Measurements from ENCODE around the gene SCGB3A1. TPM values are rescaled to one million over a fixed set of nuclear protein-coding genes. Genes with fewer than 3 reads are reported as not detected.

SCGB3A1 gene, protein sequence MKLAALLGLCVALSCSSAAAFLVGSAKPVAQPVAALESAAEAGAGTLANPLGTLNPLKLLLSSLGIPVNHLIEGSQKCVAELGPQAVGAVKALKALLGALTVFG
- total RNA-seq, result 1 to 10 TPM; 1.6 to 2.0 TPM
- 0.95 TPM for polyA plus RNA-seq

DNA sequence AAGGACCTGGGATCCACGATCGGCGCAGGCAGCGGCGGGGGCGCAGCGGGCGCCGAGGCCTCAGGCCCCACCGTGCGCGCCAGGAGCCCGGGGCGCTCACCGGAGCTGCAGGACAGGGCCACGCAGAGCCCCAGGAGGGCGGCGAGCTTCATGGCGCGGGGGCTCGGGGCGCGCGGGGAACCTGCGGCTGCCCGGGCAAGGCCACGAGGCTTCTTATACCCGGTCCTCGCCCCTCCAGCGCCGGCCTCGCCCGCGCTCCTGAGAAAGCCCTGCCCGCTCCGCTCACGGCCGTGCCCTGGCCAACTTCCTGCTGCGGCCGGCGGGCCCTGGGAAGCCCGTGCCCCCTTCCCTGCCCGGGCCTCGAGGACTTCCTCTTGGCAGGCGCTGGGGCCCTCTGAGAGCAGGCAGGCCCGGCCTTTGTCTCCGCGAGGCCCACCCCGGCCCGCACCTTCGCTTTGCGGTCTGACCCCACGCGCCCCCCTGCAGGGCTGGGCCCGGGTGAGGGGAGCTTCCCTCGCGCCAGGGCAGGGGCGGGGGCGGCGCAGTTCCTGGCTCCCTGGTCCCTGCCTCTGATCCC is at the start of gene SCGB3A1:
TSS of gene SCGB3A1 (minus strand) at position 189 of the 577 bp plus-strand sequence. CDS start at position 152, 37 bp downstream.
- H3K27me3 Mint-ChIP-seq, result peaks cover 24% of the 10 kb centered on the region in 2 donors
- H3K9me3 Mint-ChIP-seq, result no peaks in the 10 kb centered on the region
- Histone ChIP-seq H3K36me3 (ENCODE audit: insufficient read depth, low read length) (no peaks in the 10 kb centered on the region), H3K4me3 (ENCODE audit: low read length) (no peak within 1 kb of the TSS), H3K27ac (ENCODE audit: low read depth, low read length) (no peak within 1 kb of the TSS), H3K4me1 (ENCODE audit: insufficient read depth, low read length) (peaks cover 4% of the 10 kb centered on the region), H3K9me3 (ENCODE audit: low read length) (no peaks in the 10 kb centered on the region), H3K27me3 (ENCODE audit: insufficient read depth, low read length, poor library complexity, severe bottlenecking) (no peaks in the 10 kb centered on the region)
- ChIA-PET POLR2A (interaction anchor here (0.5 kb wide), 1 partner anchor 107 kb away, joined by 3 read pairs; no protein-coding TSS in a partner anchor), CTCF (no interaction called here)
- H3K4me3 Mint-ChIP-seq, result peak within 1 kb of the TSS in 5 of 7 donors; percentile 65 to 85 (median 72)
- H3K4me1 Mint-ChIP-seq, result peaks cover 9 to 23% (median 12%) of the 10 kb centered on the region in 3 donors
- no peak for DNase-seq
- H3K36me3 Mint-ChIP-seq, result peaks cover 0 to 2% (median 0%) of the 10 kb centered on the region in 3 donors
- peak within 1 kb of the TSS in 1 of 8 donors; percentile 56 for H3K27ac Mint-ChIP-seq

DNA sequence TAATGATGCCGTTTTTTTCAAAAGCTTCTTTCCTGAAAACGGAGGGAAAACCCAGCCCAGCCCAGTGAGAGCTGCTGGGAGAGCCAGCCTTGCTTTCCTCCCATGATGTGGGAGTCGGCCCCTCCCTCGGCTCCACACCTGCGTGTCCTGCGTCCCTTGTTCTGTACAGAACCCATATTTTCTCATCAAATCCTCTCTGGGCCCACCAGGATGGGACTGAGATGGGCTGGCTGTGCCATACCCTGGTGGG is 49.2 kb upstream of the SCGB3A1 start:
- Mint-ChIP-seq H3K36me3 (peaks cover 0 to 3% (median 0%) of the 10 kb centered on the region in 3 donors), H3K9me3 (no peaks in the 10 kb centered on the region), H3K4me3 (no peak overlapping the region), H3K27ac (peak overlapping the region in 1 of 8 donors; percentile 29), H3K4me1 (peaks cover 0 to 4% (median 2%) of the 10 kb centered on the region in 3 donors), H3K27me3 (no peaks in the 10 kb centered on the region)
- Histone ChIP-seq H3K36me3 (ENCODE audit: insufficient read depth, low read length) (no peaks in the 10 kb centered on the region), H3K4me3 (ENCODE audit: low read length) (no peak overlapping the region), H3K9me3 (ENCODE audit: low read length) (no peaks in the 10 kb centered on the region), H3K27ac (ENCODE audit: low read depth, low read length) (no peak overlapping the region), H3K4me1 (ENCODE audit: insufficient read depth, low read length) (no peaks in the 10 kb centered on the region), H3K27me3 (ENCODE audit: insufficient read depth, low read length, poor library complexity, severe bottlenecking) (no peaks in the 10 kb centered on the region)
- CTCF ChIA-PET, result no interaction called here
- DNase-seq, result peak in 1 of 5 donors; percentile 26
- POLR2A ChIA-PET, result interaction anchor here (0.6 kb wide), 1 partner anchor 10 kb away, joined by 13 read pairs; no protein-coding TSS in a partner anchor

DNA sequence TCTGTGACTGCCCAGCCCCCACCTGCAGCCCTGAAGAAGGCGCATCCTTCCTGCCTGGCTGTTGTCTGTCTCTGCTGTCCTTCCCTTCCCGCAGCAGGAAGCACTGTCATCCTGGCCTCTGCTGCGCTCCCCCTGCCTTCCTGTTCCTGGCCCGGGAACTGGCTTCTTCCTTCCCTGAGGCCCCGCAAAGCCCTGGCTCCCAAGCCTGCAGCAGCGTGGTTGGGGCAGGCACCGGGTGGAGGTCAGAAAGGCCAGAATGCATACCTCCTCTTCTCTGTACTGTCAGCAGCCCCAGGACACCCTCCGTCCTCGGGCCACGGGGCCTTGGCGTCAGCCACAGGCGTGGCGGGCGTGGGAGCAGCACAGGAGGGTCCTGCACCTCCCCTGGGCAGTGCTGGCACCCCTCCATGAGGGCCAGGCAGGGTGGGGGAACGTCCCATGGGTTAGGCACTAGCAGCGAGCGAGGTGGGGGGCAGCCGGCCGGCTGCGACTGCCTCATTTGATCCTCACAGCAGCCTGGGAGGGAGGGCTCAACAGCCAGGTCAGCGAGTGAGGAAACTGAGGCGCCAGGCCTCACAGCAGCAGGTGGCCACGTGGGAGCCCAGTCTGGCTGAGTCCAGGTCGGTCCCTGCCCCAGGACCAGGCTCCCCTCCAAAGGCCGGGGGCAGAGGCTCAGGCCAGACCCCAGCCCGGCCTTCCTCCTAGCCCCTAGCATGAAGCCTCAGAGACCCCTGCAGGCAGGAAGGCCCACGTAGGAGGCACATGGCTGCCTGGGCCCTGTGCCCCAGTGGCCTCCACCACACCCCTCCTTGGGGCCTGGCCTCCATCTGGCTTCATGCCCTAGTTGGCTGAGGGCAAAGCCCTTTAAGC is 48.7 kb upstream of the SCGB3A1 start:
- H3K4me1 ChIP-seq (ENCODE audit: insufficient read depth, low read length), result no peaks in the 10 kb centered on the region
- peak in 1 of 5 donors; percentile 36 for DNase-seq
- CTCF ChIA-PET, result no interaction called here
- peaks cover 0 to 4% (median 2%) of the 10 kb centered on the region in 3 donors for H3K4me1 Mint-ChIP-seq
- POLR2A ChIA-PET, result no interaction called here
- no peaks in the 10 kb centered on the region for H3K9me3 ChIP-seq (ENCODE audit: low read length)
- H3K36me3 ChIP-seq (ENCODE audit: insufficient read depth, low read length), result no peaks in the 10 kb centered on the region
- H3K27me3 Mint-ChIP-seq, result no peaks in the 10 kb centered on the region
- H3K4me3 ChIP-seq (ENCODE audit: low read length), result no peak overlapping the region
- H3K27me3 ChIP-seq (ENCODE audit: insufficient read depth, low read length, poor library complexity, severe bottlenecking), result no peaks in the 10 kb centered on the region
- no peak overlapping the region for H3K27ac ChIP-seq (ENCODE audit: low read depth, low read length)
- no peaks in the 10 kb centered on the region for H3K9me3 Mint-ChIP-seq
- no peak overlapping the region for H3K4me3 Mint-ChIP-seq
- H3K27ac Mint-ChIP-seq, result peak overlapping the region in 2 of 8 donors; percentile 27 to 80
- H3K36me3 Mint-ChIP-seq, result peaks cover 0 to 3% (median 0%) of the 10 kb centered on the region in 3 donors

DNA sequence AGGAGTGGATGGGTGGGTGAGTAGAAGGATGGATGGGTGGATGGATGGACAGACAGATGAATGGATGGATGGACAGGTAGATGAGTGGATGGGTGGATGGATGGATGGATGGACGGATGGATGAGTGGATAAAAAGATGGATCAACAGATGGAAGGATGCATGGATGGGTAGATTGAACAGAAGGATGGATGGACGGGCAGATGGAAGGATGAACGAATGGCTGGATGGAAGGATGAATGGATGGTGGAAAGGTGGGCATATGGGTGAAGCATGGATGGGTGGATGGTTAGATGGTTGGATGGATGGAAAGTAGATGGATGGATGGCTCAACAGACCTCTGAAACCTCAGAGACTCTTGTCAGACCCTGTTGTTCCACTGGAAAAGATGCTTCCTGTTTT is 48.0 kb upstream of the SCGB3A1 start:
- Histone ChIP-seq H3K27ac (ENCODE audit: low read depth, low read length) (no peak overlapping the region), H3K4me1 (ENCODE audit: insufficient read depth, low read length) (no peaks in the 10 kb centered on the region), H3K9me3 (ENCODE audit: low read length) (no peaks in the 10 kb centered on the region), H3K36me3 (ENCODE audit: insufficient read depth, low read length) (no peaks in the 10 kb centered on the region), H3K4me3 (ENCODE audit: low read length) (no peak overlapping the region), H3K27me3 (ENCODE audit: insufficient read depth, low read length, poor library complexity, severe bottlenecking) (no peaks in the 10 kb centered on the region)
- ChIA-PET POLR2A (no interaction called here), CTCF (no interaction called here)
- Mint-ChIP-seq H3K4me3 (no peak overlapping the region), H3K9me3 (no peaks in the 10 kb centered on the region), H3K27me3 (no peaks in the 10 kb centered on the region), H3K27ac (peak overlapping the region in 3 of 8 donors; percentile 27 to 55 (median 53)), H3K36me3 (peaks cover 0 to 3% (median 0%) of the 10 kb centered on the region in 3 donors), H3K4me1 (peaks cover 0 to 2% (median 2%) of the 10 kb centered on the region in 3 donors)
- peak in 1 of 5 donors; percentile 2 for DNase-seq

DNA sequence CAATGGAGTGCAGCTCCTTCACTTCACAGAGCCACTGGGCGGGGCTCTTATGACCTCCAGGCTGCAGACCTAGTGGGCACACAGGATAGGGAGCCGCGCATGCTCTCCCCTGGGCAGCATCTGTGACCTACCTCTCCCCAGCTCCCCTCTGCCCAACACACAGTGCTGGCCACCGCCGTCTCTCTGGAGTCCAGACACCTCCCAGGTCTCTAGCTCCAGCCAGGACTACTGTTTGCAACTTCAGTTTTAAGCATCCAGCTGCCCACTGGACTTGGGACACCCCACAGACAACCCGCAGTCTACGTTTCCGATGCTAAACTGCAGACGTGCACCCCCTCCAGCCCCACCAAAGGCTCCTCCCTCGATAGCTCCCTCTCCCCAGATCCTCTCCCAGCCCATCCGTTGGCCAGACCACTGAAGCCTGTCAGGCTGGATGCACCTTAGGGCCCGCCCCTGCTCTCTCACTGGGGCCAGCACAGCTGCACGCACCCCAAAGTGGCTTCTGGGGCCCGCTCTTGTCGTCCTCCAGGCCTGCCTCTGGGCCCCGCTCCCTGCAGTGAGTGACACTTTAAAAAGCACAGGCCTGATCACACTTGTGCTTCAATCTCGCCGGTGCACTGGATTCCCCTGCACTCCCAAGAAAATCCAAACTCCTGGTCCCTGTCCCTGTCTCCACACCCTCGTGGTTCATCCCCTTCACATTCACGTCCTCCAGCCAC is 46.8 kb upstream of the SCGB3A1 start:
- peaks cover under 1 to 3% of the 10 kb centered on the region in 2 donors for H3K27me3 Mint-ChIP-seq
- Histone ChIP-seq H3K4me1 (ENCODE audit: insufficient read depth, low read length) (no peaks in the 10 kb centered on the region), H3K36me3 (ENCODE audit: insufficient read depth, low read length) (no peaks in the 10 kb centered on the region), H3K4me3 (ENCODE audit: low read length) (no peak overlapping the region), H3K9me3 (ENCODE audit: low read length) (no peaks in the 10 kb centered on the region), H3K27ac (ENCODE audit: low read depth, low read length) (no peak overlapping the region), H3K27me3 (ENCODE audit: insufficient read depth, low read length, poor library complexity, severe bottlenecking) (no peaks in the 10 kb centered on the region)
- no peaks in the 10 kb centered on the region for H3K9me3 Mint-ChIP-seq
- POLR2A ChIA-PET, result no interaction called here
- peak overlapping the region in 4 of 8 donors; percentile 13 to 42 (median 20) for H3K27ac Mint-ChIP-seq
- H3K36me3 Mint-ChIP-seq, result peaks cover 0 to 3% (median 0%) of the 10 kb centered on the region in 3 donors
- CTCF ChIA-PET, result interaction anchor here (0.6 kb wide), 1 partner anchor 13 kb away, joined by 3 read pairs; no protein-coding TSS in a partner anchor
- no peak overlapping the region for H3K4me3 Mint-ChIP-seq
- H3K4me1 Mint-ChIP-seq, result peaks cover 0 to 4% (median 2%) of the 10 kb centered on the region in 3 donors
- peak in 1 of 5 donors; percentile 37 for DNase-seq

DNA sequence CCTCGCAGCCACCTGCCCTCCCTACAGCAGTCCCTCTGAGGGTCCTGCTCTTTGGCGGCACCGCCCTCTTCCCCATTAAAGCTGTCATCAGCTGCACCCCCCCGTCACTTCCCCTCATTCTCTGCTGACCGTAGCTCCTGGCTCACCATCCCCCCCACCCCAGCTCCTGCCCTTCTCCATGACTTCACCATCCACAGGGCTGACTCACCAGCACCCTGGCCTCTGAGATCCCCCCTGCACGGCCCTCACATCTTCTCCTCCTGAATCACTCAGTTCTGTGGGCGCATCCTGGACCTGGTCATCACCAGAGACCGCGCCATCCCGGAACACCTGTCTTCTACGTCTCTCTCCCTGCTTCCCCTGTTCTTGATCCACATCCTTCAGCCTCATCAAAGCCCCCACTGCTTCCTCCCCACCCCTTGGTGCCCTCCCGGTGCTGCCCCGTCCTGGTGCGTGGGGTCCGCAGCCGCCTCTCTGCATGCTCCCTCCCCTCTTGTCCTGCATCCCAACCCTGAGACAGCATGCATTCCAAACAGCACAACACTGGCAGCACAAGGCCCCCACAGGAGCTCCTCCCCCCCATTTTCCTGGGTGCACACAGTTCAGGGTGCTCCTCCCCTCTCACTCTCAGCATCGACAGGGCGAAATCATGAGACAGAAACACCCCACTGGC is 45.2 kb upstream of the SCGB3A1 start:
- no peaks in the 10 kb centered on the region for H3K36me3 ChIP-seq (ENCODE audit: insufficient read depth, low read length)
- Mint-ChIP-seq H3K27ac (peak overlapping the region in 1 of 8 donors; percentile 62), H3K27me3 (peaks cover 1 to 3% of the 10 kb centered on the region in 2 donors), H3K4me3 (no peak overlapping the region), H3K36me3 (peaks cover 0 to 3% (median 0%) of the 10 kb centered on the region in 3 donors), H3K9me3 (no peaks in the 10 kb centered on the region), H3K4me1 (peaks cover 0 to 4% (median 0%) of the 10 kb centered on the region in 3 donors)
- no peaks in the 10 kb centered on the region for H3K27me3 ChIP-seq (ENCODE audit: insufficient read depth, low read length, poor library complexity, severe bottlenecking)
- no peaks in the 10 kb centered on the region for H3K4me1 ChIP-seq (ENCODE audit: insufficient read depth, low read length)
- H3K27ac ChIP-seq (ENCODE audit: low read depth, low read length), result no peak overlapping the region
- POLR2A ChIA-PET, result no interaction called here
- H3K4me3 ChIP-seq (ENCODE audit: low read length), result no peak overlapping the region
- peak in 1 of 5 donors; percentile 2 for DNase-seq
- no peaks in the 10 kb centered on the region for H3K9me3 ChIP-seq (ENCODE audit: low read length)
- CTCF ChIA-PET, result no interaction called here

DNA sequence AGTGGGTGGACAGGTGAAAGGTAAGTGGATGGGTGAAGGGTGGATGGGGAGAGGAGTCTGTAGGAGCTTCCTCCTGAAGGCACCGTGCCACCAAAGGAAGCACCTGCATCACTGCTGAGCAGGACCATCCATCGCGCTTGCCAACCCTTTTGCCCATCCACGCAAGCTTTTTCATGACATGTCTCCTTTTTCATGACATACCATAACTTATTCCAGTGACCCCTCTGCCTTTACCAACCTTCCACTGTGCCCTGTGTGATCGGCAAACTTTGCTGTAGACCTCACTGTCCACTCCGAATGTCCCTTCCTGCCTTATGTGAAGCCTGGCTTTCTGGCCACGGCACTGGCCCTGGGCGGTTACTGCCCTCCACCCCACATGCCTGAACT is 44.7 kb upstream of the SCGB3A1 start:
- ChIA-PET POLR2A (no interaction called here), CTCF (no interaction called here)
- H3K4me3 ChIP-seq (ENCODE audit: low read length), result no peak overlapping the region
- no peaks in the 10 kb centered on the region for H3K4me1 ChIP-seq (ENCODE audit: insufficient read depth, low read length)
- no peaks in the 10 kb centered on the region for H3K9me3 Mint-ChIP-seq
- no peaks in the 10 kb centered on the region for H3K27me3 ChIP-seq (ENCODE audit: insufficient read depth, low read length, poor library complexity, severe bottlenecking)
- peaks cover 0 to 4% (median 0%) of the 10 kb centered on the region in 3 donors for H3K4me1 Mint-ChIP-seq
- peak in 1 of 5 donors; percentile 34 for DNase-seq
- H3K36me3 ChIP-seq (ENCODE audit: insufficient read depth, low read length), result no peaks in the 10 kb centered on the region
- no peak overlapping the region for H3K4me3 Mint-ChIP-seq
- no peak overlapping the region for H3K27ac Mint-ChIP-seq
- H3K27me3 Mint-ChIP-seq, result peaks cover 1 to 3% of the 10 kb centered on the region in 2 donors
- H3K27ac ChIP-seq (ENCODE audit: low read depth, low read length), result no peak overlapping the region
- peaks cover 0 to 3% (median 0%) of the 10 kb centered on the region in 3 donors for H3K36me3 Mint-ChIP-seq
- no peaks in the 10 kb centered on the region for H3K9me3 ChIP-seq (ENCODE audit: low read length)
